Sigmoid colon (tissue), 4 donors: ENCODE data around the gene USP6.

Experiments used
- EP300 ChIP-seq, 4 donors: sonication (generic); formaldehyde crosslinking; IDR thresholded peaks; one replicate each; pipeline ENCODE4 v1.6.1; 2017; ENCODE audit warnings: antibody characterized with exemption in 4 of 4
- POLR2A ChIP-seq, 2 donors: fragments of 450-650 bp; IDR thresholded peaks; one replicate each; pipeline ENCODE4 v1.6.1; 2016; ENCODE audit warnings: antibody characterized with exemption in 2 of 2, mild to moderate bottlenecking in 2 of 2, moderate library complexity in 2 of 2
- POLR2AphosphoS5 ChIP-seq, 4 donors: sonication (generic); formaldehyde crosslinking; IDR thresholded peaks; one replicate each; pipeline ENCODE4 v1.6.1; 2017; ENCODE audit warnings: antibody characterized with exemption in 4 of 4
- TF ChIP-seq, protein P1 (sequence below), 4 experiments: fragments of 450-650 bp in 3 of 4; fragments of 200-600 bp in 1 of 4; IDR thresholded peaks; one replicate each; pipeline ENCODE4 v1.5.1; 2016 to 2019; ENCODE audit warnings: antibody characterized with exemption in 4 of 4, mild to moderate bottlenecking in 3 of 4, moderate library complexity in 2 of 4

DNA sequence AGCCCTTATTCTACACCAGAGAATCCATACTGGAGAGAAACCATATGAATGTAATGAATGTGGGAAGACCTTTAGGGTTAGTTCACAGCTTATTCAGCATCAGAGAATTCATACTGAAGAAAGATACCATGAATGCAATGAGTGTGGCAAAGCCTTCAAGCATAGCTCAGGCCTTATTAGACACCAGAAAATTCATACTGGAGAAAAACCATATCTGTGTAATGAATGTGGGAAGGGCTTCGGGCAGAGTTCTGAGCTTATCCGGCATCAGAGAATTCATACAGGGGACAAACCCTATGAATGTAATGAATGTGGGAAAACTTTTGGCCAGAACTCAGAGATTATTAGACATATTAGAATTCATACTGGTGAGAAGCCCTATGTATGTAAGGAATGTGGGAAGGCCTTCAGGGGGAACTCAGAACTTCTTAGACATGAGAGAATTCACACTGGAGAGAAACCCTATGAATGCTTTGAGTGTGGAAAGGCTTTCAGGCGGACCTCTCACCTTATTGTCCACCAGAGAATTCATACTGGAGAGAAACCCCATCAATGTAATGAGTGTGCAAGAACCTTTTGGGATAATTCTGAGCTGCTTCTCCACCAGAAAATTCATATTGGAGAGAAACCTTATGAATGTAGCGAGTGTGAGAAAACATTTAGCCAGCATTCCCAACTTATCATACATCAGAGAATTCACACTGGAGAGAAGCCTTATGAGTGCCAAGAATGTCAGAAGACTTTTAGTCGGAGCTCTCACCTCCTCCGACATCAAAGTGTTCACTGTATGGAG lies 23.4 kb upstream of the USP6 start:
- no peak for TF ChIP-seq POLR2A (IDR thresholded peaks at IDR 0.05)
- TF ChIP-seq, protein P1, sequence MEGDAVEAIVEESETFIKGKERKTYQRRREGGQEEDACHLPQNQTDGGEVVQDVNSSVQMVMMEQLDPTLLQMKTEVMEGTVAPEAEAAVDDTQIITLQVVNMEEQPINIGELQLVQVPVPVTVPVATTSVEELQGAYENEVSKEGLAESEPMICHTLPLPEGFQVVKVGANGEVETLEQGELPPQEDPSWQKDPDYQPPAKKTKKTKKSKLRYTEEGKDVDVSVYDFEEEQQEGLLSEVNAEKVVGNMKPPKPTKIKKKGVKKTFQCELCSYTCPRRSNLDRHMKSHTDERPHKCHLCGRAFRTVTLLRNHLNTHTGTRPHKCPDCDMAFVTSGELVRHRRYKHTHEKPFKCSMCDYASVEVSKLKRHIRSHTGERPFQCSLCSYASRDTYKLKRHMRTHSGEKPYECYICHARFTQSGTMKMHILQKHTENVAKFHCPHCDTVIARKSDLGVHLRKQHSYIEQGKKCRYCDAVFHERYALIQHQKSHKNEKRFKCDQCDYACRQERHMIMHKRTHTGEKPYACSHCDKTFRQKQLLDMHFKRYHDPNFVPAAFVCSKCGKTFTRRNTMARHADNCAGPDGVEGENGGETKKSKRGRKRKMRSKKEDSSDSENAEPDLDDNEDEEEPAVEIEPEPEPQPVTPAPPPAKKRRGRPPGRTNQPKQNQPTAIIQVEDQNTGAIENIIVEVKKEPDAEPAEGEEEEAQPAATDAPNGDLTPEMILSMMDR (IDR thresholded peaks at IDR 0.05): no peak
- TF ChIP-seq POLR2AphosphoS5 (IDR thresholded peaks at IDR 0.05): no peak
- TF ChIP-seq EP300 (IDR thresholded peaks at IDR 0.05): no peak
